ENCODE data around the gene POU4F1. TPM values are rescaled to one million over a fixed set of nuclear protein-coding genes. Genes with fewer than 3 reads are reported as not detected.

POU4F1 gene
- total RNA-seq, 1 donor from 2014 or later, result under 0.01 TPM

DNA sequence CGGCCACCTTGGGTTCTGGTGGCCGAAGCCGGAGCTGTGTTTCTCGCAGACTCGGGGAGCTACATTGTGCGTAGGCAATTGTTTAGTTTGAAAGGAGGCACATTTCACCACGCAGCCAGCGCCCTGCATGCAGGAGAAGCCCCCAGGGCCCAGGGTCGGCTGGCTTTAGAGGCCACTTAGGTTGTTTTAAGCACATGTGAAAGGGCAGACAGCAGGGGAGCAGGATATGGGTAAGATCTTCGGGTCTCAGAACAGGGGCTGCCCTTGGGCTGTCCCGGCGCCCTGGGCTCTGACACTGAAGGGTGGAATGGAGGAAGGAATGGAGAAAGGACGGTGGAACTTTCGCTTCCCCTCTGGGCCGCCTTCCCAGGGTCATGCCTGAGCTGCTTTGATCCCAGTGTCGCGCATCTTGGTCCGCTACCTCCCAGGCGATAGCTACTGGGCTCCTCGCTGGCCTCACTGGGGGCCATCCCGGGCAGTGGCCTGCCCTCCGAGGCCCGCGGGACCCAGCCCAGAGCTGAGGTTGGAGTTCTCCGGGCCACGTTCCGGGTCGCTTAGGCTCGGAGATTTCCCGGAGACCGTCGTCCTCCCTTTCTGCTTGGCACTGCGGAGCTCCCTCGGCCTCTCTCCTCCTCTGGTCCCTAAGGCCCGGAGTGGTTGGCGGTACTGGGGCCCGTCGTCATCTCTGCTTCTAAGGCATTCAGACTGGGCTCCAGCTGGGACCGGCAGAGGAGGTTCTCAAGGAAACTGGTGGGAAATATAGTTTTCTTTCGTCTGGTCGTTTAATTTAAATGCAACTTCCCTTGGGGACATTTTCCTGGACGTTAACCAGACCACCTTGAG, 4.3 kb upstream of the POU4F1 start:
- DNase-seq (ENCODE audit: low read depth in 2 of 2), result no peak

DNA sequence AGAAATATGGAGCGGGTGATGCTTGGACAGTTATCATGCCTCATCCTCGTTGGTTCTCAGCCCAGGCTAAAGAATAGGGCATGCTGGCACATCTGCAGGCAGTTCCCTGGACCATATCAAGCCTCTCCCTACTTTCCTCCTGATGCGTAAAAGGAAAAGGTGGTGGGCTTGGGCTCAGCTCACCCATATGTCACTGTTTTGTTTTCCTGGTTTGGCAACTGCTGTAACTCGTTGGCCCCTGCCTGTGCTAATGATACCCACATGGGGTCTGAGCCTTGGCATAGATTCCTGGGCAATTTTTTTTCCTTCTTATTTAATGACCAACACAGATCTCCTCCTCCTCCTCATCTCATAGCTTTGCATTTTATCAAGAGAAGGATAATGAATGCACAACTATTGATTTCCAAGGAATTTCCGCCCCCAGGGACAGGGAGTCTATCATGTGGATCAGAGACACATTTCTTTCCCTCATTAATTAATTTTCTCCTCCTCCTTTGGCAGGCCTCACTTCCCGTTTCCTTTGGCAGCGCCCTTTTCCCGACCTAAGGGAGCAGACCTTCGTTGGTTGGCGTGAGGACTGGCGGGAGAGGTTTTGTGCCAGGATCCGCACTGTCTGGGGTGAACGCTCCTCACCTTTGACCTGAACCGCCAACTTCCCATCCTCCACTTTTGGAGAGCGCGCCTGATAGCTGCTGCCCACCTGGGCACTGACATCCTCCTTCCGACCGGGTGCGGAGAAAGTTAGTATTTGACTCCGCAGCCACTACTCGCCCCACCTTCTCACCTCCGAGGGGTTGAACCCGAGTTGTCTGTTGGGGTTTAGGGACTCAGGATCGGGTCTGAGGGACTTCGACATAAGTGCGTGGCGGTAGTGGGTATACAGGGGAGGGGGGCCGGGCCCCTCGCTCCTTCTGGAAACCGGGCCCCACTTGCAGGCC, 3.4 kb upstream of the POU4F1 start:
- no peak for DNase-seq (ENCODE audit: low read depth in 2 of 2)

DNA sequence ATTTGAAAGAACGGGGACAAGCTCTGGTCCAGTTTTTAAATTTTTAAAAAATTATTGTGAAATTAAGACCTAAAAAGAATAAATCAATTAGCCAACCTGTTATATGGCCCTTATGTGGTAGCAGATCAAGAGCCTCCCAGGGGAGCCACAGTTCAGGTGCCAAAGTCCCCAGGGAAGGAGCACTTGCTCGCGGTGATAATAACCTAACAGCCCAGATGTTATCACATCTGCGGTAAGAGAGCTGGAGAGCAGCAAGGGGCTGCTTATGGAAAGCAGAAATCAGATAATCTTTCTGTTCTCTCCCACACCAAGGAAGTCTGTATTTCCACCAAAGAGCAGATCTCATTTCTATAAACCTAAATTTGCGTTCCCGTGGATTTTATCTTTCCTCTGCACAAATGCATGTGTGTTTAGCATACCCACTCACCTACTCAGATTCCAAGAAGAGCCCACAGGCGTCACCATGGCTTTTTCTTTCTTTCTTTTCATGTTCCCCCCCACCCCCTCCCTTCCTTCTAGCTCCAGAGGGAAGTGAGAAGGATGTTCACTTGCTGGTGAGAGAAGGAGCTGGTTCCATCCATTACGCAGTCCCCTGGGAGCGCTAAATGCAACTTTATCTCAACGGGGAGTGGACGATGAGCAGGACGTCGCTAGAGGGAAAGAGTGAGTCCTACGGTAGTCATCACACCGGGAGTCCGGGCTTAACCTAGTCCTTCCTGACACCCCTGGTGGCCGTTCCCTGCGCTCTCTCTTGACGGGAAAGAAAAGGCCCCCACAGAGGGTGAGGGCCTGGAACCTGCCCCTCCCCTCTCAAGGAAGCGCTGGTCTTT, 1.6 kb upstream of the POU4F1 start:
- DNase-seq (ENCODE audit: low read depth in 2 of 2), result no peak

DNA sequence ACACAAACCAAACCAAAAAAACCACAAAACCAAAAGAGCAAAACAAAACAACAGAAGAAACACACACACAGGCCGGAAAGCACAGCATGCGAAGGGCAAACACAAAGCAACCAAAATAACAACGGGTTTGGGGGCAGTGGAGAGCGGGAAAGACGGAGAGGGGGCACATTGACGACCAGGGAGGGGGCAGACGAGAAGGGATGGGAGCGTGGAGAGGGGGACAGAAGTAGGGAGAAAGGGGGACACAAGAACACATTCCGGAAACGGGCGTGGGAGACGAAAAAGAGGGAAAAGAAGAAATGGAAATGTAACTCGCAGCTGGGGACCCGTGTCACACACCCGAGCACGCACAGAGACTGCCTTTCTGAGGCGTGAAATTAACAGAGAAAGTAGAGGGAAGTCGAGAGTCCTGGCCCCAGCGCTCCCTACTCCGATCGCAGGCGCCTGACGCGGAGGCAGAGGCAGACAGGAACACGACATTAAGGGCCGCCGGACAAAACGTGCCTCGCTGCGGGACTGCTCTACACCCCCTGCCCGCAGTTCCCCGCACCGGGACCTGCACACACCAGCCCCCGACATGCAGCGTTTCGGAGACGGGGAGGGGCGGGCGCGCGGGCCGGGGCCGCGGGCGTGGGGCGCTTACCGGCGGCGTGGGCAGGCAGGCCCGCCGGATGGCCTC, 652 bp downstream of the POU4F1 start:
- no peak for DNase-seq (ENCODE audit: low read depth in 2 of 2)

DNA sequence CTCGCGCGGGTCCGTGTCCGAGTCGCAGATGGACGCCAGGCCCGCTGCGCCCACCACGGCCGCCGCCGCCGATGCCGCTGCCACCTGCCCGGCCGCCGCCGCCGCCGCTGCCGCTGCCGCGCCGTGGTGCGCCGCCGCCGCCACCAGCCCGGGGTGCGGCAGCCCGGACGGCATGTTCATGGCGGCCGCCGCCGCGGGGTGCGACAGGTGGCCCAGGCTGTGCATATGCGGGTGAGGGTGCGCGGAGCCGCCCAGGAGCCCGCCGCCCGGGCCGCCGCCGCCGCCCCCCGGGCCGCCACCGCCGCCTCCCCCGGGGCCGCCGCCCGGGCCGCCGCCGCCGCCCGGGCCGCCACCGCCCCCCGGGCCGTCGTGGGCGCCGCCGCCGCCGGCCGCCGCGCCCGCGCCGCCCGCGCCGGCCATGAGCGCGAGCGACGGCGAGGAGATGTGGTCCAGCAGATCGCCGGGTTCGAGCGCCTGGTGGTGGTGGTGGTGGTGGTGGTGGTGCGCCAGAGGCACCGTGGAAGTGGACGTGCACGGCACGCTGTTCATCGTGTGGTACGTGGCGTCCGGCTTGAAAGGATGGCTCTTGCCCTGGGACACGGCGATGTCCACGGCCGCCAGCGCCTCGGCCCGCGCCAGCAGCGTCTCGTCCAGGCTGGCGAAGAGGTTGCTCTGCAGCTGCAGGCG, 1.3 kb downstream of the POU4F1 start:
- no peak for DNase-seq (ENCODE audit: low read depth in 2 of 2)

DNA sequence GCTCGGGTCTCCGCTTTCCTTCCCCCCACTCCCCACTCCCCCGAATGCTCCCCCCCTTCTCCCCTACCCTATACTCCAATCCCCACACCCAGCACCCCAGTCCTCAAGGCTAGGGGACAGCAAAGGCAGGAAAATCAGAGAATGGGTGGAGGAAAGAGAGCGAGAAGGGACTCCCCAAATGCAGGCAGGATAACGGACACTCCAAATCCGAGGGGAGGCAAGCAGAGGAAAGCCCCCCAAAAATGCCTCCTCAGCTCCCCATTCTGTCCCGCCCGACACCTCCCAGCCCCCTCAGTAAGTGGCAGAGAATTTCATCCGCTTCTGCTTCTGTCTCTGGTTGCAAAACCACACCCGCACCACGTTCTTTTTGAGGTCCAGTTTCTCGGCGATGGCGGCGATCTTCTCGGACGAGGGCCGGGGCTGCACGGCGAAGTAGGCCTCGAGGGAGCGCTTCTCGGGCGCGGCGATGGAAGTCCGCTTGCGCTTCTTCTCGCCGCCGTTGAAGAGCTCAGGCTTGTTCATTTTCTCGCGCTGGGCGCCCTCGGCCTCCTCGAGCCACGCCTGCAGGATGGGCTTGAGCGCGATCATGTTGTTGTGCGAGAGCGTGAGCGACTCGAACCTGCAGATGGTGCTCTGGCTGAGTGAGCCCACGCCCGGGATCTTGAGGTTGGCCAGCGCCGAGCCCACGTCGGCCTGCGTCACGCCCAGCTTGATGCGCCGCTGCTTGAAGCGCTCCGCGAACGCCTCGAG, 2.1 kb downstream of the POU4F1 start:
- peak in 1 of 2 donors; percentile 53 for DNase-seq (ENCODE audit: low read depth in 2 of 2)

DNA sequence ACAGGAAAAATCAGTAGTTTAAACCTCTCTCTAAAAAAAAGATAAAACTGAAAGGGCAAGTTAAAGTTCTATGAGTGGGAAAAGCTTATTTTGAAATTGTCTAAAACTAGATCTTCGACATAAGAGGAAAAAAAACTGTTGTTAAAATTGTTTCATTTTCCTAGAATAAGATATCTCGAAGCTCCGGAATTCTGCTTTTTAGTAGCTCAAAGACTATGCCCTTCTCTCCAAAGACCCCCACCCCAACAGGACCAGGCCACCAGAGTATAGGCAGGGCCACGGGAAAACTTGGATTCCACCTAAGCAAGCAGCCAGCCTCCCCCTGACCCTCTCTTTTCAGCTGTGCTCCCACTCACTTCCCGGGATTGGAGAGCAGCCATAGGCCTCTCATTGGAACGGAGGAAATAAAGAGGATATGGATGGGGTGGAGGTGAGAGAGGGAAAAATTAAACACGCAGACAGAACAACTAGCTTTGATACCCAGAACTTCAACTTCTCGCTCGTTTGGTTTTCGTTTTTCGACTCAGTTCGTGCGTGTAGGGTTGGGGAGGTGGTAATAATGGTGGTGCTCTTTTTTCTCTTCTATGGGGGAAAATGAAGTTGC, 3.0 kb downstream of the POU4F1 start:
- DNase-seq (ENCODE audit: low read depth in 2 of 2), result no peak

DNA sequence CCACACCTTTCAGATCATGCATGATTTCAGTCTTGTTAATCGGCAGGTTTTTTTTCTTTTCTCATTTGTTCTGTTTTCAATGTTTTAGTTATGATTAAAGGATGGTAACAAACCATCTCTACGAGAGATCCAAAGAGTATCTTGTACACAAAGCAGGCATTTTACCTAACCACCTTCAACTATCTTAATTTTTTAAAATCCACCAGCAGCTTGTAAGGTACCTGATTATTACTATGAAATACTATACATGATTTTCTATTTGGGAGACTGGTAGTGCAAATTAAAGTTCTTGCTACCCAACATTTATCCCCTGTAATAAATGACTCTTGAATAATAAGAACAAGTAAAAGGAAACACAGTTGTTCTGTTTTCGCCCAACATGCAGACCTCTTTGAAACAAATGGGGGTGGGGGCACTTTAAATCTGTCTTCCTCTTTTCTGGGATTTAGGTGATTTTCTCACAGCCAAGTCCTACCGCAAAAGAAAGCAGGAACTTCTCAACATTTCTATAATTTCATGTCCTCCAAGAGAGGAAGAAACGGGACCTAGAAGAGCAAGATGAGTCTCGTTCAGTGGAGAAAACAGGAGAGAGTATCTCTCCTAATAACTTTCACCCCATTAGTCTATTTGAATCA, 3.6 kb downstream of the POU4F1 start:
- DNase-seq (ENCODE audit: low read depth in 2 of 2), result no peak

DNA sequence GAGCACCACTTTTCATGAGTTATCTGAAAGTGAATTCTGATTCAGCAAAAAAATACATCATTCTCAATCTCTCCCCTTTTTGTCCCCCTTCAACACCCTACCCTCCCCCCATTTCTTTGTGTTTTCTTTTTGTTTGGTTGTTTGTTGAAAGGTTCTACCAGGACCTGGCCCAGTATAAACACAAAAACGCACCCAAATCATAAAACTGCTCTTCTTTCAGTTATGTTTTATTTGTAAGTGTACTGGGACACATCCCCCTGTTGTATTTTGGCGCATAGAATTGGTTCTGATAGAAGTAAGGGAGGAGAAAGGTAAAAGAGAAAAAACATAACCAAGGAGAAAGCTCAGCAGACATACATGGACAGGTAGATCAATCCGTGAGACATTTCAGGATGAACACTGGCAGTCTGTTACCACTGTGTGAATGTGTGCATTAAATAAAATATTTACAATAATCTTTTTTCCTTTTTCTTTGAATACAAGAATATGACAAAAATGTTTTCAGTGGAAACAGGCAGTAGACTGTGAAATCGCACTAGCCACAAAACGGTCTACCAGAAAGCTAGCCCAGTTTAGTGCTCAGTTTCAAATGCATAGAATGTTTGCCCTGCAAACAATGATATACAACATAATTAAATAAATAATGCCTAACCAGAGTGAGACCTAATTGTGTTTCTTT, 4.2 kb downstream of the POU4F1 start:
- no peak for DNase-seq (ENCODE audit: low read depth in 2 of 2)

DNA sequence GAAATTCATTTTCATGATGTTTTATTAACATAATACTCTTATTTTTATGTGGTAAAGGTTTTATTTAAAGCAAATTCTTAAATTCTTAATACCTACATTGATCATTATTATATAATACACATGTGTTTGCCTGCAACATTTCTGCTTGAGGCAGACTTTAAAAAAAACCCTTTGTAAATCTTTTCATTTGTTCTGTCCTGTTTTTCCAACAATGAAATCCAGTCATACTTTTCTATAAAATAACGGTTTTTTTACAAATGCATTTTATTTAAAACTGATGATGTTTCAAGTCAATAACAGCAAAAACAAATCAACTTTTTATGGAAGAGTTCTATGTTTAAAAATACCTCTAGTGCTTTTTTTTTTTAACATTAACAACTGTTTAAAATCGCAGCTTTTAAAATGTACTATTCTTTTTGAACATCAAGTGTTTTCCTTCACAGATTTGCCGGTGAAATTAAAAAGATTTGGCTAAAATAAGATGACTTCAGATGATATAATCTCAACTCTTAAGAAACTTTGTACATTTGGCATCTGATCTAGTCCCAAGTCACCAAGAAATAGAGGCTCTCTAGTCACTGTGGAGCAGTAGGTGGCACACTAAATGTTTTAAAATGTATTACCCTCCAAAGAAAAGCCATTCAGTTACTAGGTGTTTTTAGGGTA, 5.1 kb downstream of the POU4F1 start:
- DNase-seq (ENCODE audit: low read depth in 2 of 2), result no peak

DNA sequence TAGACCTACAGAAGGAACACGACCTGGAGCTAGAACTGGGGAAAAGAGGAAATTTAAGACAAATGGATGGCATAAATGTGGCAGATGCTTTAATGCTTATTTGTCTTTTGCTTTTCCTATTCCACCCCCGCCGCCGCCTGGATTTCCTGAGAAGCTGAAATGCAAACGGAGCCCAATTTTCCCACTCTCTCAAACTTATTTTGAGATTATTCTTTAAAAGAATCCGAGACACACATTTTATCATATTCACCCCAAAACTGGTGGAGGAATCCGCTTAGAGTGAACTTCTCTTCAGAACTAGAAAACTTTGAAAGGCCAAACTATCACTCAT, 5.8 kb downstream of the POU4F1 start:
- no peak for DNase-seq (ENCODE audit: low read depth in 2 of 2)

DNA sequence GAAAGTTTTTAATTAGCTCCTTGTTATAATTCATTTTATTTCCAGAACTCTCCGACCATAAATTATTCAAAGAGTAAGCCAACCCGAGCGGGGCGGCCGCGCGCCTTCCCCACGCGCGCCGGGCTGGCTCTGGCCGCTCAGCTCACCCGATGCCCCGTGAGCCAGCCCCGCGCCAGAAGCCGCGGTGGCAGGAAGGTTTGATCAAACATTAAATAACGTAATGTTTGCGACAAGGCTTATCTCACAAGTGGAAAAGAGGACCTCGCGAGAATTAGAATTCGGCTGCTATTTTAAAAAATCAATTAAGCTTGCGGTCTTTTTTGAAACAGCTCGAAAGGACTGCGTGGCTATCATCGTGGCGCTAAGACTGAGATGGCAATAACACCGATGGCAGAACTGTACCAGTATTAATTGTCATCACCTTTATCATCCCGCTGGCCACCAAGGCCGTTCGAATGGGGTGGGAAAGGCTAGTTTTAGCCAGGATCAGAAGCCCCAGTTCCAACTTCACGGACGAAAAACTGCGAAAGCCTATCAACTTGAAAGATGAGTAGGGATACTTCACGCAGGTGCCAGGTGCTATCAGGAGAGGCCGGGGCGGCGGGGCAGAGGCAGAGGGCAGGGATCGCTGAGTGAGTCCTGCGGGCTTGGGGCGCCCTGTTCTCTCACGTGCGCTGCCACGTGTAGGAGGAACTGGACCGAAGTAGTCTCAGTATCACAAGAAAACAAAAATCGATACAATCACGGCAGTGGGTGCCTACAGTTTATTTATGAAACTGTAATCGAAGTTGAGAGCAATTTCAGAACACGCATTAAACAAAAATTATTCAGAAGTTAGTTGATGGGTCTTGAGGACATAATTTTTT, 6.4 kb downstream of the POU4F1 start:
- DNase-seq (ENCODE audit: low read depth in 2 of 2), result no peak

DNA sequence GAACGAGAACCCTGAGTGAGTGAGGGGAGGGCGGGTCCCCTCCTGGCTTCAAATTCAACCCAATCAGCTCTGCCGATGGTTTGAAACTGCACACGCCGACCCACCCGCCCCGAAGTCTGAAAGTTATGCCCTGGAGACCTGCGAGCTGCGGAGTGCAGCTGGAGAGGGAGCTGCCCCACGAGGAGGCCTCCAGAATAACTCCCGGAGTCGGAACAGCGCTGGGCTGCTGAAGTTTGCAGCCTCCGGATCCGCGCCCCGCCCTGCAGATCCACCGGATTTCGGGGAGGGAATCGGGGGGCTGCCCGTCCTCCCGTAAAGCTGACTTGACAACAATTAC, 7.0 kb downstream of the POU4F1 start:
- DNase-seq (ENCODE audit: low read depth in 2 of 2), result no peak

DNA sequence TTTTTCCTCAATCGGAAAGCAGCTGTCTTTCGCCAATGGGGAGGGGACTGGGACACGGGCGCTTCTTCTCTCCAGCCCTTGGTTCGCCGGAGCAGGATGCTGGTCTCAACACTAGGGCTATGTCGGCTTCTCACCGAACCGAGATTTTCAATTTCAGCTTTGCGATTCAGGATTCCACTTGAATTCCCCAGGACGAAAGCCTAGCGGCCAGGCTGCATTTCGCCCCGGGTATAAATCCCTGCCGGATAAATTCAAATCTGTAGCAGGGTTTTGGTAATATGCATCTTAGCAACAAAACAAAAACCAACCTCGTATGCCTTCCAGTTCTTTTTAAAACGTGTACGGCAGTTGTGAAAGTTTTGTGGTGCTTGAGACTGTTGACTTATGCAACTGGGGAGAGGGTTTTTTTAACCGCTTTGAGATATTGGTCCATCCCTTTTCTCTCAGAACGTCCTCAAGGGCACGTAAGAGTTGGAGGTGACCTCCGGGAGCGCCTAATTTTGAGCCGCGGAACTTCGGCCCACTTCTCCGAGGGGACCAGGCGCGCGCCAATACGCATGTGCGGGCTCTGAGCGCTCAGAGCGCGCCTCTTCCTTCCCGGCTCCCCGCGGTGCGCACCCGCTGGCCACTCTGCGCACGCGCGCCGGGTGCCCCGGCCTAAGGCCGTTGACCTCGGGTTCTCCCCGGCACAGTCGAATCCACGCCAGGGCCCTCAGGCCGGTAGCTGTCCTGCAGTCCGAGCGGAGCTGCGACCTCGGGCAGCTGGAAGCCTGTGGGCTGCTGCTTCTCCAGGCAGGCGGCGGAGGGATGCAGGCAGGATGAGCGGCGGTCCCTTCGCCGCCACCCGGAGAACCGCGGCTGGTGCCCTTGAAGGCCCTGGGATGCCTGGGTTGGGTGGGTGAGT, 7.6 kb downstream of the POU4F1 start:
- DNase-seq (ENCODE audit: low read depth in 2 of 2), result no peak

DNA sequence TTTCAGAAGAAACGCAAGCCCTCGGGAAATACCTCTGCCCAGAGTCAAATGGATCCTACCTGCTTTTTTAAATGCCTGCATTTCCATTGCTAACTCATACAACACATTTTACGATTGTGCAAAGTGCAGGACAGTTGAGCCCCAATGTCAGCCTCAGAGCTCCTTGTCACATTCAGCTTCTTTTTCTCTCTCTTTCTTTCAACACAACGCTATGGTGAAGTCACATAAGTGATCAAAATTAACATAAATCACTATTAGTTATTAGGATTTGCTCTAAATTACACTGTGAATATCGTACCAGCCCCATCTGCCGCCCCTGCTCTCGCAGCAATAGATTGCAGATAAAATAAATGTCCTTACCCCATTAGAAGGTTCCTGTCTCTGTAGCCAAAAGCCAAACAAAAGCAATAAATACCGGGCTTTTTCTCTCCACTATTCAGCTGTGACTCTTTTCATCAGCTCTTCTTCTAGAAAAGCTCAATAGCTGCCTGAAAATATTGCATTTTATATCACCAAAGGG, 8.8 kb downstream of the POU4F1 start:
- no peak for DNase-seq (ENCODE audit: low read depth in 2 of 2)

All from dermis microvascular lymphatic vessel endothelial cell (primary cell).